ENCODE data around the gene MUC22.
"Not testable (repeated sequence)": the region's sequence is repeated elsewhere in the genome, so short reads cannot be mapped to it uniquely, and the experiment has no call there.

- not testable (repeated sequence) for TF ChIP-seq CTCF (IDR thresholded peaks at IDR 0.05; ENCODE audit: insufficient read depth, low read length, poor library complexity, severe bottlenecking); EZH2phosphoT487 (conservative IDR thresholded peaks at IDR 0.05; ENCODE audit: low read length)
These were observed 7.2 kb downstream of the MUC22 start for GRCh38 chr6:31017436-31017835.
